ENCODE measurements around the gene AANAT.

The AANAT gene
- total RNA-seq = 0 to 0.54 (median 0.23) reads per million in 4 experiments

DNA sequence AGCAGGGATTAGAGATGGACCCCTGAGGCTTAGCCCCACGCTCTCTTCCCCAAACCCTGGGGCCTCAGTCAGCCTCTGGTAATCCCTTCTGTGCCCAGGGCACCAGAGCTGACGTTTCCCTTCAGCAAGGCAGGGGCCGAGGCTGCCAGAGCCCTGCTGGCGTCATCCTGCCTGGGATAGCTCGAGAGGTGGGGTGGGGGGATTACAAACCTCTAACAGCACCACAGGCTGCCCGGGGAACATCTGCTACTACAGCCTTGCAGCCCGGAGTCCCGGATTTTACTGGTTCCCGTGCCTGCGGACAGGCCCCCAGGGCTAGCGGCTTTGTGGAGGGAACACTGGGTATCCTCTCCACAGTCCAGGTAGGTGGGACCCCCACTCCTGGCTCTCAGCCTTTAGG lies at the start of gene AANAT:
TSS of gene AANAT (plus strand) at position 238 of the 400 bp plus-strand sequence. CDS start 1,144 bp downstream, outside the sequence.
- no peak for DNase-seq

DNA sequence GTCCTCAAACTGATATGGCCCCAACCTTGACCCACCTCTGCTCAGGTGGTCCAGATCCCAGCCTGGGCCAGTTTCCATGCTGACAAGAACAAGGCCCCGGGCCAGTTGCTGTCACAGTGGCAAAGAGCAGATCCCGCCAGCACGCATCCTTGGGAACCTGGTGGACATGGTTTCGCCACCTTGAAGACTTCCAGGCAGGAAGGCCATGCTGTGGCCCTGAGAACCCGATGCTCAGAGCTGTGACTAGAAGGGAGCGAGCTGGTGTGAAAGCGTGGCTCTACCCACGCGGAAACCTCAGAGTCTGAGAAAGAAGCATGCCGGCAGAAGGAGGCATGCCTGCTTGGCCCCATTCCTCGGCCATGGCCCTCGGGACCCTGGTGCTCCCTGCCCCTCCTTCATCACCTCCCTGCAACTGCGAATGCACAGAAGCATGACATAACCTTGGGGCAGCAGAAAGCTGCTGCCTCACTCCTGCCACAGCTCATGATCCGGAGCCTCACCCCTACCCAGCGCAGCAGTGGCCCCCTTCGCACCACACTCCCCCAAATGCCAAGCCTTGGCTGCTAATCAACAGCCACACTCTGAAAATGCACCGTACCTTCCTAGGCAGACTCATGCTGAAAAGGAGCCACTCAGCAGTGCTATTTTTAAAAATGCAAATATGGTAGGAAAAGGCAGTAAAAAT lies 47.7 kb upstream of the AANAT start:
- no peak for DNase-seq

DNA sequence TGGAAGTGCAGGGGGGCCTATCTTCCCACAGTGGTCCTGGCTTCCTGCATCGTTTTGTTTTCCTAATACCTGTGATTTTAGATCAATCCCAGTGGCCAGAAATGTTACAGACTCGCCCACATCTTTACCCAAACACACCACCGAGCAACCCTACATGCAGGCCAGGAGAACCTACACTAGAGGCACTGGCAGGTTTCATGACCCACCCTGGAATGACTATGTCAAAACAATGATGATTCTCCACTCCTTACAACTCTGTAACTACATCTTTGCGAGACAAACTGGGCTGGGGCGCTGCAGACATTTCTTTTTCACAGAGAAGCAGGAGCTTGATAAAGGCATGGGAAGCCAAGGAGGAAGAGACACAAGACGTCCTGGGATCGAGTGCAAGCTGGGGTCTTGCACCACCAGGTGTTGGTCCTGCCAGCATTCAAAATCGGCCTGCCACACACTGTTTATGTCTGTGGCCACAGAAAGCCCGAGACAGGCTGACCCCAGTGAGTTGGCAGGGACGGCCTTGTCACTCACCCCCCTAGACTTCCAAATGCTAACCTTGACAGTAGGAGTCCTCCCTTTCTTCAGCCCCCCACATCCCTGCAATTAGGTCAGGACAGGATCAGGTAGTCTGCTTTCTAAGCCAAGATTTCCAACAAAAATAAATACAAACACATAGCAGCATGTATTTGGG lies 46.9 kb upstream of the AANAT start:
- DNase-seq = no peak

DNA sequence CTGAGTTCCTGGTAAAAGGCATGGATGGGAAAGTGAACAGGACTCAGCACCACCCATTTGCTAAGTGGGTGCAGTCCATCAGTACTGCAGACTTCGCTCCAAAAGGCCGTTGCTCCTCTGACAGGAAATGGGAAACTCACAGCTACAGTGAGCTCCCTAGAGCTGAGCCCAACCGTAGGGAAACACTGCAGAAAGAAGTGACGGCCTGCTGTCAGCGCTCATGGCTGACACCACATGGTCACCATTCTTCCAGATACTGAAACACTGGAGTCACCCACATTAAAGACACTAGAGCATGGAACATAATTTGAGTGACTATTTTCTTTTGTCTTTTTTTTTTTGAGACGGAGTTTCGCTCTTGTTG lies 46.4 kb upstream of the AANAT start:
- no peak for DNase-seq

GRCh38 chr17:76422406-76422805 lies 45.0 kb upstream of the AANAT start:
- no peak for DNase-seq

- no peak for DNase-seq
Measured at GRCh38 chr17:76422860-76423259, 44.5 kb upstream of the AANAT start.

- DNase-seq = no peak
Measured at GRCh38 chr17:76426853-76427252, 40.5 kb upstream of the AANAT start.

DNA sequence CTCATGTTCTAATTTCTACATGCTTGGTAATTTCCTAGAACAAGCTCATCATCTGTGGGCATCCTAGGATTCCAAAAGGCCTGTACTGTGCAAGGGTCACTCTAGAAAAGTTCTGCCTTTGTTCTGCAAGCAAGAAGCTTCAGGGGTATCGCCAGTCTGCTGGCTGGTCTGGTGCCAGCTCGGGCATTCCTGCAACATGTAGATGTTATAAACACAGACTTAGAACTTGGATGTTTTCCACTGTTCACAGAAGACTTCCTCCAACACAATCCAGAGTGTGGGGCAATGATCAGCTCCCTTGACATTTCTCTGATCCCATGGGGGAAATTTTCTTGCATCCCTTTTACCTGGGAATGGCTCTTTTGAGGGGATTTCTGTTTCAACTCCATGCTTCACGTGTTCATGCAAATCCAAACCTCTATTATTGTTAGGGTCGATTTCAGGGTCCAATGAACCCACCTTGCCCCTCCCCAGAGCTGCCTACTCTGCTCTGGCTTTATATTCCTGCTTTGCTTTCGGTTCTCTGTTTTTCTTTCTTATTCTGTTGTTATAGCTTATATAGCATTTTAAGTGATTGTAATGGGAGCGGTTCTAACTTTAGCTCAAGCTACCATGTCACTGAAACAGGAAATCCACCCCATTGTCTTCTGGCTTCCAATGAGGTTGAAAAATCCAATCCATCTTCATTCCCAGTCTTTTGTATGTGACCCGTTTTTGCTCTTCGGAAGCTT lies 39.7 kb upstream of the AANAT start:
- no peak for DNase-seq

GRCh38 chr17:76428511-76428910 lies 38.9 kb upstream of the AANAT start:
- DNase-seq = no peak

GRCh38 chr17:76431509-76431908 lies 35.9 kb upstream of the AANAT start:
- no peak for DNase-seq

DNA sequence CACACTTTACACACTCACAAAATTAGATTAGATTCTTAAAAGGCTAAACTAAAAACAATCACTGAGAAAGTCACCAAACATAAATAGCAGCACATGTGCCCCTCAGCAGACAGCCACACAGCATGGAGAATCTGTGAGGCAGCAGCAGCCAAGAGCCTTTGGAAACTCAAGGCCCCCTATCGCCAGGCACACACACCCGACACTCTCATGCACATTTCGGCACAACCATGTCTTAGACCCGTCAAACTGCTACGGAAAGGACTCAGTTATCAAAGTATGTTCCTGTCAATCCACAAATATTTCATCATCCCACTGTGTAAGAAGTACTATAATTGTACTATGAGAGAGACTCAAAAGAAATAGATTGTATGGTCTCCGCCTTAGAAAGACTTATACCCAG lies 35.4 kb upstream of the AANAT start:
- no peak for DNase-seq

DNA sequence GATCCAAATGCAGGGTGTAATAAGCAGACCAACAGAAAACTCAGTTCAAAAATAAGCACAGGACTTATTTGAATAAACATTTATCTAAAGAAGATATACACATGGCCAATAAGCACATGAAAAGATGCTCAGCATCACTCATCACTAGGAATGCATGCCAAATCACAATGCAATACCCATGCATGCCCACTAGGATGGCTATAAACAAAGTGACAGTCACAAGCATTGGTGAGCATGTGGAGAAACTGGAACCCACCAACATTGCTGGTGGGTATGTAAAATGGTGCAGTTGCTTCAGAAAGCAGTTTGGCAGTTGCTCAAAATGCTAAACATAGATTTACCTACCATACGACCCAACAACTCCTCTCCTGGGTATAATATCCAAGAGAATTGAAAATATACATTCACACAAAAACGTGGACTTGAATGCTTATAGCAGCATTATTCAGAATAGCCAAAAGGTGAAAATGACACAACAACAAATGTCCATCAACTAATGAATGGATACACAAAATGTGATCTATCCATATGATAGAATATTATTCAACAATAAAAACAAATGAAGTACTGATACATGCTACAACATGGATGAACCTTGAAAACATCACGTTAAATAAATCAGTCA lies 34.6 kb upstream of the AANAT start:
- no peak for DNase-seq

DNA sequence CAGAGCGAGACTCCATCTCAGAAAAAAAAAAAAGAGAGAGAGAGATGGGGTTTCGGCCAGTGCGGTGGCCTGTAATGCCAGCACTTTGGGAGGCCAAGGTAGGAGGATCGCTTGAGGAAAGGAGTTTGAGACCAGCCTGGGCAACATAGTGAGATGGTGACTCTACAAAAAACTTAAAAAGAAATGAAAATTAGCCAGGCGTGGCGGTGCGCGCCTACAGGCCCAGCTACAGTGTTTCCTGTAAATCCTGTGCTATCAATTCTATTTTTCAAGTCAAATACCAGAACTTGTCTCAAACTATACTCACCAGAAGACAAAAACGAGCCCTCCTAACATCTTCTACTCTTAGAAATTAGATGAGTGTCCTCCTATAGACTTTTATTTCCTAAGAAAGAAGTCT lies 33.7 kb upstream of the AANAT start:
- DNase-seq = no peak

DNA sequence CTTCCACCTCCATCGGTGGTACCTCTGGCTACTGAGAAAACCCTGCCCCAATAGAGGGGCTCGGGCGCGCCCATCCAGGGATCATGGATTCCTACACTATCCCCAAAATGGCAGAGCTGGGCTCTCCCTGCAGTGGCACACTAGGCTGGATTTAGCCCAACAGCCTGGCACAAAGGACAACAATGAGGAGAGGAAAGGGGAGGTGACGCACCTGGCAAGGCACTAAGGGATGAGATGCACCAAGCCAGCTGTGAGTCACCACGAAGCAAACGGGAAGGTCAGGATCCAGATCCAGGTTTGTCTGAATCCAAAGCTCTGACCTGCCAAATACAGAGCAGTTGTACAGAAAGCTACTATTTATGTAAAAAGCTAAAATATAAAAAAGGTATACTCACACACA lies 32.5 kb upstream of the AANAT start:
- no peak for DNase-seq

GRCh38 chr17:76435751-76436150 lies 31.7 kb upstream of the AANAT start:
- no peak for DNase-seq

DNA sequence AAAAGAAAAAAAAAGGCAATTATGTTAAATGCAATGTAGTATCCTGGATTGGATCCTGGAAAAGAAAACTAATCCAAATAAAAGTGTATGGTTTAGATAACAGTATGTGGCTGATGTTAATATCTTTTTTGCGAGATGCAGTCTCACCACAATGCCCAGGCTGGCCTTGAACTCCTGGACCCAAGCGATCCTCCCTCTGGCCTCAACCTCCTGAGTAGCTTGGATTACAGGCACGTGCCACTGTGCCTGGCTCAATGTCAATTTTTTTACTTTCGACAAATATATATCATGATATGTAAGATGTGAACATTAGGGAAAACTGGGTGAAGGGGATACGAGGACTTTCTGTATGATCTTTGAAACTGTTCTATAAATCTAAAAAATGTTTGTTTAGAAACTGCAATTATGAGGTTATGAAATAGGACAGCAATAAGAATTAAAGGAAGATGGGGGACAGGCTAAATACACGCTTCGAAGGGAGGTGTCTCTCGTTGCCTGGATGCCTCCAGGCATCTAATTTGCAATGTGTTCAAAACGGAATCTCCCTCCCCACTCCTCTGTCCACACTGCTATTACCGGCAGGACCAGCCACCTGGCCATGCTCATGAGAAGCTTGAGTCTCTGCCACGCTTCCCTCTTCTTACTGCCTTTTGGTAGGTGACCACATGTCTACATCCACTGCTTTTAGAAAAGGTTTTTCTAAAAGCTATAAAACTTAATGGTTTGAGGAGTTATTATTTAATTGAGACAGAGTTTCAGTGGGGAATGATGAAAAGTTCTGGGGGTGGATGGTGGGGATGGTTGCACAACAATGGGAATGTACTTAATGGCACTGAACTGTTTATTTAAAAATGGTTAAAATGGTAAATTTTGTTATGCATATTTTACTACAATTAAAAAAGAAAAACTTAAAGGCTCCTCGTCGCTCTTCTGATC lies 29.7 kb upstream of the AANAT start:
- DNase-seq = no peak

- no peak for DNase-seq
Measured at GRCh38 chr17:76438906-76439305, 28.5 kb upstream of the AANAT start.

GRCh38 chr17:76439314-76439928 lies 28.0 kb upstream of the AANAT start:
- no peak for DNase-seq

- no peak for DNase-seq
Measured at GRCh38 chr17:76440751-76441362, 26.5 kb upstream of the AANAT start.

GRCh38 chr17:76441686-76442340 lies 25.6 kb upstream of the AANAT start:
- no peak for DNase-seq

Data from effector CD8-positive, alpha-beta T cell (primary cell).